IMR-90 (cell line): Measurements from ENCODE around the gene KLHL30. TPM values are rescaled to one million over a fixed set of nuclear protein-coding genes. Genes with fewer than 3 reads are reported as not detected.

Source experiments
- ATAC-seq: fragments of 200-7000 bp; cut with Tn5 transposase; 2 replicates; pipeline ENCODE4 v1.9.1; 2020; ENCODE audit warnings: low read depth, mild to moderate bottlenecking, moderate library complexity
- BruUV-seq: library from RNA; stranded (reverse); fragments of 400-500 nt; replicated peaks from 2 replicates; lab custom pipeline; 2021; lab: Mats Ljungman, UMichigan
- CTCF ChIA-PET: fragments of 300-600 bp; formaldehyde crosslinking; extraction: SDS; loops from one replicate; lab custom pipeline; 2021; ENCODE audit warnings: antibody characterized with exemption; lab: Yijun Ruan, JAX
- POLR2A ChIA-PET: fragments of 300-600 bp; sonication (Branson Sonifier 250); formaldehyde crosslinking; loops from one replicate; lab custom pipeline; 2022; ENCODE audit warnings: antibody characterized with exemption; ENCODE audit not compliant: unreplicated experiment; lab: Charles Lee
- DNase-seq: peaks from one replicate; pipeline ENCODE4 v3.0.0; 2013
- H2AFZ ChIP-seq: replicated peaks from 2 replicates; pipeline ENCODE3; 2013; ENCODE audit warnings: low read length, mild to moderate bottlenecking; ENCODE audit not compliant: poor library complexity
- H2AK5ac ChIP-seq: 2 replicates; pipeline ENCODE4 v1.6.1; 2013; ENCODE audit warnings: low read depth, low read length, inconsistent platforms
- H2AK9ac ChIP-seq: replicated peaks from 2 replicates; pipeline ENCODE3; 2013; ENCODE audit warnings: mild to moderate bottlenecking, low read depth, low read length, moderate library complexity; ENCODE audit not compliant: poor library complexity
- H2BK120ac ChIP-seq: 2 replicates; pipeline ENCODE4 v1.6.1; 2013; ENCODE audit warnings: low read depth, low read length, inconsistent platforms
- H2BK15ac ChIP-seq: 3 replicates; pipeline ENCODE4 v1.6.1; 2013; ENCODE audit warnings: low read depth, low read length, inconsistent platforms
- H2BK20ac ChIP-seq: 2 replicates; pipeline ENCODE4 v1.6.1; 2013; ENCODE audit warnings: low read depth, mild to moderate bottlenecking, inconsistent platforms, low read length, moderate library complexity
- H2BK5ac ChIP-seq: 2 replicates; pipeline ENCODE4 v1.6.1; 2013; ENCODE audit warnings: mild to moderate bottlenecking, low read depth, low read length, inconsistent platforms; ENCODE audit not compliant: poor library complexity, severe bottlenecking
- H3K14ac ChIP-seq: replicated peaks from 2 replicates; pipeline ENCODE4 v1.6.1; 2013; ENCODE audit warnings: low read depth, low read length, inconsistent platforms
- H3K18ac ChIP-seq: 2 replicates; pipeline ENCODE4 v1.6.1; 2013; ENCODE audit warnings: low read depth, low read length, control low read depth
- H3K23ac ChIP-seq: 2 replicates; pipeline ENCODE4 v1.6.1; 2013; ENCODE audit warnings: low read depth, low read length, inconsistent platforms
- H3K27ac ChIP-seq: 2 replicates; pipeline ENCODE4 v1.5.1; 2013; ENCODE audit warnings: mild to moderate bottlenecking, control low read depth, low read length; ENCODE audit not compliant: insufficient read depth
- H3K27me3 ChIP-seq: 2 replicates; pipeline ENCODE4 v1.6.1; 2013; ENCODE audit warnings: low read length; ENCODE audit not compliant: control insufficient read depth, insufficient read depth
- H3K36me3 ChIP-seq: 2 replicates; pipeline ENCODE4 v1.6.1; 2013; ENCODE audit warnings: low read length, mixed read lengths; ENCODE audit not compliant: control insufficient read depth, insufficient read depth
- H3K4ac ChIP-seq: 2 replicates; pipeline ENCODE4 v1.6.1; 2013; ENCODE audit warnings: low read depth, low read length, inconsistent platforms
- H3K4me1 ChIP-seq: 2 replicates; pipeline ENCODE4 v1.6.1; 2013; ENCODE audit warnings: low read length, mixed read lengths; ENCODE audit not compliant: control insufficient read depth, insufficient read depth
- H3K4me2 ChIP-seq: 2 replicates; pipeline ENCODE4 v1.6.1; 2013; ENCODE audit warnings: low read depth, mild to moderate bottlenecking, control low read depth, low read length, moderate library complexity
- H3K4me3 ChIP-seq: 2 replicates; pipeline ENCODE4 v1.5.1; 2013; ENCODE audit warnings: low read depth, mild to moderate bottlenecking, control low read depth, low read length, moderate library complexity; ENCODE audit not compliant: insufficient read depth
- H3K56ac ChIP-seq: 2 replicates; pipeline ENCODE4 v1.6.1; 2013; ENCODE audit warnings: low read length, inconsistent platforms; ENCODE audit not compliant: insufficient read depth; ENCODE audit errors: extremely low read depth
- H3K79me1 ChIP-seq, 2 experiments: 2 replicates each; pipeline ENCODE4 v1.6.1; 2013; ENCODE audit warnings: low read length in 2 of 2, inconsistent platforms in 1 of 2, low read depth in 1 of 2
- H3K9ac ChIP-seq: 2 replicates; pipeline ENCODE4 v1.6.1; 2013; ENCODE audit warnings: low read depth, low read length, control low read depth
- H3K9me1 ChIP-seq: 2 replicates; pipeline ENCODE4 v1.6.1; 2013; ENCODE audit warnings: low read length, inconsistent platforms; ENCODE audit not compliant: insufficient read depth
- H3K9me3 ChIP-seq: 2 replicates; pipeline ENCODE4 v1.6.1; 2013; ENCODE audit warnings: low read length; ENCODE audit not compliant: control insufficient read depth, insufficient read depth
- H4K20me1 ChIP-seq: 2 replicates; pipeline ENCODE4 v1.6.1; 2013; ENCODE audit warnings: low read length, inconsistent platforms; ENCODE audit not compliant: insufficient read depth
- H4K5ac ChIP-seq: 2 replicates; pipeline ENCODE4 v1.6.1; 2013; ENCODE audit warnings: mild to moderate bottlenecking, low read depth, low read length, control low read depth
- H4K8ac ChIP-seq, 2 experiments: 2 replicates each; pipeline ENCODE4 v1.6.1; 2013; ENCODE audit warnings: low read depth in 2 of 2, low read length in 2 of 2, control low read depth in 1 of 2, inconsistent platforms in 1 of 2
- H4K91ac ChIP-seq: 2 replicates; pipeline ENCODE4 v1.6.1; 2013; ENCODE audit warnings: low read depth, low read length, inconsistent platforms; ENCODE audit not compliant: insufficient read depth
- ELK1 ChIP-seq: fragments of 150-350 bp; IDR thresholded peaks from 2 replicates; pipeline ENCODE4 v1.6.1; 2016; ENCODE audit warnings: low read depth, mild to moderate bottlenecking, low read length, moderate library complexity, borderline replicate concordance
- FOS ChIP-seq: fragments of 150-350 bp; IDR thresholded peaks from 2 replicates; pipeline ENCODE4 v1.6.1; 2016; ENCODE audit warnings: low read depth, low read length
- POLR2A ChIP-seq: IDR thresholded peaks from 2 replicates; pipeline ENCODE4 v1.6.1; 2012; ENCODE audit warnings: mild to moderate bottlenecking, low read depth, low read length
- WGBS, 2 experiments: methylation state at CpG; one replicate each; pipeline versions ENCODE4 v1.1.5 to v1.1.7; 2013; ENCODE audit warnings: missing lambda C conversion rate in 2 of 2; ENCODE audit not compliant: insufficient read length in 1 of 2; ENCODE audit errors: extremely low coverage in 2 of 2; 5-methylcytosine and 5-hydroxymethylcytosine counted together
- dilution Hi-C: fragments of 300-500 bp; cut with HindIII; formaldehyde crosslinking; loops from one replicate; pipeline ENCODE4 v1.14.3; 2018; ENCODE audit warnings: low sequenced_read_pairs; ENCODE audit not compliant: unreplicated experiment
- in situ Hi-C: fragments of 300-500 bp; cut with MboI; formaldehyde crosslinking; loops from 3 replicates; pipeline ENCODE4 v1.14.3; 2019; ENCODE audit warnings: low sequenced_read_pairs, inconsistent platforms, mixed read lengths
- intact Hi-C: fragments of 100-400 bp; cut with micrococcal nuclease; formaldehyde crosslinking; loops from 2 replicates; pipeline ENCODE4 v1.10.0; 2022
- polyA plus RNA-seq, 3 experiments: library from polyadenylated mRNA; depleted of rRNA; stranded (reverse); fragments of >200 nt; gene quantifications; 2 replicates each; pipeline ENCODE4 v1.2.3, GENCODE V29; 2012; ENCODE audit warnings: low replicate concordance in 1 of 3
- total RNA-seq: library from RNA; depleted of rRNA; stranded (reverse); fragments of >200 nt; gene quantifications from 2 replicates; pipeline ENCODE4 v1.2.3, GENCODE V29; 2012

Gene KLHL30
- total and polyA plus RNA-seq, 2 of the 4 experiments (the other 2 are of a cell fraction), result under 0.01 to 0.03 TPM

- no peak overlapping the region for H2AK9ac ChIP-seq
- peaks cover 10% of the 10 kb centered on the region; the same call in 1 of the 2 replicates for H3K27me3 ChIP-seq
- H3K4ac ChIP-seq, result no peak overlapping the region
- dilution Hi-C loops (no loop called here), intact Hi-C loops (no loop called here), in situ Hi-C loops (no loop called here)
- ChIA-PET CTCF (no interaction called here), POLR2A (no interaction called here)
- BruUV-seq, result no TSS peak
- no peaks in the 10 kb centered on the region for H3K4me1 ChIP-seq
- H2AK5ac ChIP-seq, result no peak overlapping the region
- no peak overlapping the region for H4K5ac ChIP-seq
- H4K91ac ChIP-seq, result no peak overlapping the region
- no peak overlapping the region for H4K8ac ChIP-seq
- no peaks in the 10 kb centered on the region for H3K79me1 ChIP-seq
- no peak overlapping the region for H2BK20ac ChIP-seq
- no peak overlapping the region for H2BK15ac ChIP-seq
- no peak overlapping the region for H3K4me3 ChIP-seq
- H3K56ac ChIP-seq, result no peak overlapping the region
- H4K20me1 ChIP-seq, result no peaks in the 10 kb centered on the region
- no peak overlapping the region for H3K14ac ChIP-seq
- H3K36me3 ChIP-seq, result no peaks in the 10 kb centered on the region
- no peak overlapping the region for H3K9ac ChIP-seq
- H3K4me2 ChIP-seq, result no peak overlapping the region
- DNase-seq (no peak), ATAC-seq (no peak)
- TF ChIP-seq FOS (no peak), ELK1 (no peak), POLR2A (no peak)
- no peak overlapping the region for H2AFZ ChIP-seq
- no peak overlapping the region for H2BK120ac ChIP-seq
- peaks cover 15% of the 10 kb centered on the region for H3K9me3 ChIP-seq
- no peak overlapping the region for H2BK5ac ChIP-seq
- H3K9me1 ChIP-seq, result no peaks in the 10 kb centered on the region
- H3K27ac ChIP-seq, result no peak overlapping the region
- 80% methylated on average over 8 of the region's 16 CpGs; no CpG with 5 or more reads in 1 of the 2 experiments for WGBS, 2 experiments
- H3K23ac ChIP-seq, result no peak overlapping the region
- H3K18ac ChIP-seq, result no peak overlapping the region
Measured at GRCh38 chr2:238114331-238114841, 24.1 kb upstream of the KLHL30 start.
